CD14-positive monocyte (primary cell): ENCODE results near the gene NOP9. TPM values are rescaled to one million over a fixed set of nuclear protein-coding genes. Genes with fewer than 3 reads are reported as not detected.

ENCODE experiments used
- DNase-seq, 3 donors: peaks; one replicate each; pipeline ENCODE4 v3.0.0-alpha.2; 2011 to 2022
- H2AFZ ChIP-seq: 2 replicates; pipeline ENCODE4 v1.6.0; 2012; ENCODE audit warnings: mild to moderate bottlenecking, low read depth, low read length, inconsistent platforms; ENCODE audit not compliant: insufficient read depth, poor library complexity, severe bottlenecking
- H3K27ac ChIP-seq, 2 donors: 1 replicate in 1 of 2; 2 replicates in 1 of 2; pipeline ENCODE4 v1.5.1; 2012 to 2013; ENCODE audit warnings: low read length in 2 of 2, control low read depth in 1 of 2, inconsistent platforms in 1 of 2, low read depth in 1 of 2, mild to moderate bottlenecking in 1 of 2
- H3K27me3 ChIP-seq, 2 donors: one replicate each; pipeline versions ENCODE4 v1.6.0 to v1.6.1; 2011 to 2013; ENCODE audit warnings: low read length in 2 of 2; ENCODE audit not compliant: control insufficient read depth in 2 of 2, insufficient read depth in 2 of 2
- H3K36me3 ChIP-seq, 2 donors: replicated peaks in 1 of 2; 1 replicate in 1 of 2; 2 replicates in 1 of 2; pipeline versions ENCODE4 v1.5.1 to v1.6.1; 2012 to 2013; ENCODE audit warnings: low read length in 2 of 2, control low read depth in 1 of 2, inconsistent platforms in 1 of 2, mild to moderate bottlenecking in 1 of 2; ENCODE audit not compliant: insufficient read depth in 2 of 2, control insufficient read depth in 1 of 2
- H3K4me1 ChIP-seq, 2 donors: 1 replicate in 1 of 2; 2 replicates in 1 of 2; pipeline versions ENCODE4 v1.5.1 to v1.6.1; 2012 to 2013; ENCODE audit warnings: low read length in 2 of 2, control low read depth in 1 of 2, inconsistent platforms in 1 of 2, mild to moderate bottlenecking in 1 of 2, moderate library complexity in 1 of 2; ENCODE audit not compliant: insufficient read depth in 2 of 2, control insufficient read depth in 1 of 2
- H3K4me2 ChIP-seq: replicated peaks from 2 replicates; pipeline ENCODE3; 2012; ENCODE audit warnings: low read length, moderate library complexity, mild to moderate bottlenecking; ENCODE audit not compliant: poor library complexity, severe bottlenecking; ENCODE audit errors: extremely low read depth
- H3K4me3 ChIP-seq, 3 experiments: fragments of 200-600 bp in 1 of 3; sonication (generic) in 1 of 3; replicated peaks in 1 of 3; 1 replicate in 2 of 3; 2 replicates in 1 of 3; pipeline ENCODE4 v1.5.1; 2011 to 2013; ENCODE audit warnings: low read length in 3 of 3, mild to moderate bottlenecking in 3 of 3, control low read depth in 2 of 3, low read depth in 2 of 3, inconsistent platforms in 1 of 3, moderate library complexity in 1 of 3
- H3K79me2 ChIP-seq: 2 replicates; pipeline ENCODE4 v1.6.0; 2012; ENCODE audit warnings: mild to moderate bottlenecking, control low read depth, inconsistent platforms, low read length, moderate library complexity; ENCODE audit not compliant: insufficient read depth
- H3K9ac ChIP-seq: 2 replicates; pipeline ENCODE4 v1.6.0; 2017; ENCODE audit warnings: low read length, mild to moderate bottlenecking; ENCODE audit not compliant: insufficient read depth, poor library complexity, severe bottlenecking
- H3K9me3 ChIP-seq, 2 donors: replicated peaks in 1 of 2; 1 replicate in 1 of 2; 2 replicates in 1 of 2; pipeline versions ENCODE4 v1.5.1 to v1.6.1; 2012 to 2013; ENCODE audit warnings: low read length in 2 of 2, control low read depth in 1 of 2; ENCODE audit not compliant: control insufficient read depth in 1 of 2, insufficient read depth in 1 of 2
- H4K20me1 ChIP-seq: 2 replicates; pipeline ENCODE4 v1.6.0; 2012; ENCODE audit warnings: mild to moderate bottlenecking, low read length, control low read depth, moderate library complexity; ENCODE audit not compliant: insufficient read depth
- H3K27ac Mint-ChIP-seq, 7 donors: one replicate each; pipeline ENCODE4 v1.8.0; 2020; ENCODE audit warnings: mild to moderate bottlenecking in 7 of 7, mixed read lengths in 7 of 7, moderate library complexity in 6 of 7, inconsistent platforms in 2 of 7
- H3K27me3 Mint-ChIP-seq, 3 donors: one replicate each; pipeline ENCODE4 v1.8.0; 2021 to 2022; ENCODE audit warnings: low read depth in 3 of 3, mild to moderate bottlenecking in 3 of 3, mixed read lengths in 3 of 3, moderate library complexity in 3 of 3, inconsistent platforms in 1 of 3
- H3K36me3 Mint-ChIP-seq, 2 donors: one replicate each; pipeline ENCODE4 v1.8.0; 2020; ENCODE audit warnings: mixed read lengths in 2 of 2, inconsistent platforms in 1 of 2, mild to moderate bottlenecking in 1 of 2
- H3K4me1 Mint-ChIP-seq: one replicate; pipeline ENCODE4 v1.8.0; 2020; ENCODE audit warnings: mild to moderate bottlenecking, mixed read lengths
- H3K4me3 Mint-ChIP-seq, 2 donors: one replicate each; pipeline ENCODE4 v1.8.0; 2020; ENCODE audit warnings: mild to moderate bottlenecking in 2 of 2, mixed read lengths in 2 of 2, moderate library complexity in 1 of 2
- H3K9me3 Mint-ChIP-seq, 7 donors: one replicate each; pipeline ENCODE4 v1.8.0; 2020 to 2022; ENCODE audit warnings: mixed read lengths in 7 of 7, mild to moderate bottlenecking in 6 of 7, moderate library complexity in 6 of 7, inconsistent platforms in 2 of 7
- CTCF ChIP-seq: fragments of 200-600 bp; IDR thresholded peaks from one replicate; pipeline ENCODE4 v1.8.0; 2022; ENCODE audit warnings: antibody characterized with exemption, mild to moderate bottlenecking
- WGBS: methylation state at CpG from one replicate; pipeline ENCODE4 v1.1.5; 2013; ENCODE audit warnings: missing lambda C conversion rate; ENCODE audit not compliant: insufficient coverage; 5-methylcytosine and 5-hydroxymethylcytosine counted together
- intact Hi-C, 2 donors: fragments of 100-400 bp; cut with micrococcal nuclease; formaldehyde crosslinking; loops; one replicate each; pipeline versions ENCODE4 v1.15.0 to v1.15.1; 2023
- polyA plus RNA-seq, 3 donors: library from polyadenylated mRNA; depleted of rRNA in 1 of 3; unstranded in 2 of 3; stranded (reverse) in 1 of 3; fragments of 300-500 nt in 2 of 3; fragments of >200 nt in 1 of 3; fragmentation: Illumina TruSeq in 2 of 3; gene quantifications; 1 replicate in 2 of 3; 2 replicates in 1 of 3; pipeline ENCODE4 v1.2.3, GENCODE V29; 2012 to 2021

Gene NOP9
- polyA plus RNA-seq, 3 donors = 1.2 to 16.6 (median 1.3) TPM

DNA sequence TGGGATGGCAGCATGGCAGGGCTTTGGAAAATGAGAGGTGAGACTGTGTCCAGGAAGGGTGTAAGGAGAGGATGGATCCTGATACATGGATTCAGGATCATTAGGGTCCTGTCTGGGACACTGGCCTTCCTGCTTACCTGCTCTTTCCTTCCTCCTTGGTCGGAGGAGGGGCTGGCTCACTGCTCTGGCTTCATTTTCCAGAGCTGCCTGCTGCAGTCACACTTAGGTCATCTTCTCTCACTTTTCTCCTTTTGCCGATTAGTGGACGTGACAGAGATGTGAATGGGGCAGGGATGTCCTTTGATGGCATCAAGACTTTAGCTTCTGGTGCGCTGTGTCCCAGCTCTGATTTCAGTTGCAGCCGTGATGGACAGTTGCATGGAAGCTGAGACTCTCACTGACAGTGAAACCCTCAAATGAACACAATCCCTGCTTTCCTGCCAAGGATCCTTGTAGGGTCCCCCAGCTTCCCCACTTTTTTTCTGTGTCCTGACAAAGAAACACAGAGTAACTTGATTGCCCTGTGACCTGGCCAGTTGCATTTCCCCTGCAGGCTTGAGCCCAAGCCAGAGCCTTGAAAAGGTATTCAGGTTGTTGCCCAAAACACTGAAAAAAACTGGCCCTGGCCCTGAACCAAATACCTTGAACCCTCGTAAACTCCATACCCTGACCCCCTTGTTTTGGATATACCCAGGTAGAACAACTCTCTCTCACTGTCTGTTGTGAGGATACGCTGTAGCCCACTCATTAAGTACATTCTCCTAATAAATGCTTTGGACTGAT is 8.9 kb downstream of the NOP9 start:
- intact Hi-C loops = loop anchor here in 1 of 2 donors (10.0 kb wide), 1 partner anchor 94 kb away; the partner anchor contains the start of genes CHMP4A and MDP1
- Mint-ChIP-seq H3K4me3 (peak overlapping the region; percentile 12 to 59), H3K4me1 (peaks cover 57% of the 10 kb centered on the region), H3K27ac (peak overlapping the region in 6 of 7 donors; percentile 32 to 86 (median 68)), H3K36me3 (peaks cover 57 to 68% of the 10 kb centered on the region in 2 donors), H3K9me3 (peaks cover 0 to 2% (median 0%) of the 10 kb centered on the region in 7 donors), H3K27me3 (no peaks in the 10 kb centered on the region)
- peaks cover 54 to 61% of the 10 kb centered on the region in 2 donors for H3K4me1 ChIP-seq
- peak overlapping the region in 1 of 3 experiments; percentile 84 for H3K4me3 ChIP-seq
- no peak for DNase-seq
- H3K27me3 ChIP-seq = no peaks in the 10 kb centered on the region
- no peak overlapping the region for H2AFZ ChIP-seq
- H3K9me3 ChIP-seq = no peaks in the 10 kb centered on the region
- 87% methylated on average over 3 of the region's 7 CpGs for WGBS
- H4K20me1 ChIP-seq = peaks cover 62% of the 10 kb centered on the region
- peak; percentile 32 for TF ChIP-seq CTCF
- H3K4me2 ChIP-seq = peak overlapping the region; percentile 93
- H3K9ac ChIP-seq = no peak overlapping the region
- peaks cover 47 to 57% of the 10 kb centered on the region in 2 donors for H3K36me3 ChIP-seq
- peak overlapping the region; percentile 9 to 45 for H3K27ac ChIP-seq
- peaks cover 77% of the 10 kb centered on the region for H3K79me2 ChIP-seq

DNA sequence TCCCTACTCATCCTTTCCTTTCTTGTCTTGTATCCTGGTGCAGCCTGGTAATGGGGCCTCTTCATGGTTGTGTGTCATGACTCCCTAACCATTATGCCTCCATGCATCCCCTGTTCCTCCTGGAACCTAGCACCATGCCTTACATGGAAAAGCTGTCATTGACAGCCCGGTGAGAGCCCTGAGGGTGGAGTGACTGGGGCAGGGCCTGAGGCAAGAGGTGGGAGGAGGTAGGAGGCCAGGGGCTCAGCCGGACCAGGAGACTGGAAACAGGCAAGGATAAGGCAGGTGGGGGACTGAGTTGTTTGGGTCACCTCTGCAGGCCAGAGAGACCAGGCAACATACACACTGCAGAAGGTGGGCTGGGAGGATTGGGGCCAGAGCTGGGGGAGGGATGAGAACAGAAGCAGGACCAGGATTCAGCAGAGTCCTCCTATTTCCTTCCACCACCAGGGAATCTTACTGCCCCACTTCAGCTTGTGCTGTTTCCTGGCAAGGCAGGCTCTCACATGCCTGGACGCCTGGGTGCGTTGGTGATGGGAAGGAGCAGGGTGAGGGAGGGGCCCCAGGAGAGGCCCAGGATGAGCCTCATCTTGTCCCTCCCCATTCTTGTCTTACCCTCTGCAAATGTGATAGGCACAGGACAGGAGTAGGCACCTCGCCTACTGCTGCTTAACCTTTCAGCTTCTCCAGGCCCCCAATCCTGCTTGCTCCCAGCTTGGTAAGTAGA is 10.1 kb downstream of the NOP9 start, which contains the start of gene LTB4R2:
LTB4R2 (plus strand) TSS at position 603 of the 727 bp plus-strand sequence. CDS start 525 bp downstream, outside the sequence.
- Mint-ChIP-seq H3K4me1 (peaks cover 68% of the 10 kb centered on the region), H3K4me3 (peak within 1 kb of the TSS; percentile 81 to 95), H3K27me3 (no peaks in the 10 kb centered on the region), H3K36me3 (peaks cover 50 to 56% of the 10 kb centered on the region in 2 donors), H3K9me3 (peaks cover 0 to 2% (median 0%) of the 10 kb centered on the region in 7 donors), H3K27ac (peak within 1 kb of the TSS; percentile 80 to 98 (median 89))
- Histone ChIP-seq H3K9me3 (no peaks in the 10 kb centered on the region), H2AFZ (peak within 1 kb of the TSS; percentile 80), H3K27me3 (no peaks in the 10 kb centered on the region), H3K79me2 (peaks cover 83% of the 10 kb centered on the region), H3K4me1 (peaks cover 65 to 73% of the 10 kb centered on the region in 2 donors), H3K27ac (peak within 1 kb of the TSS; percentile 85 to 89), H3K4me3 (peak within 1 kb of the TSS; percentile 51 to 84 (median 57)), H3K9ac (peak within 1 kb of the TSS; percentile 67), H4K20me1 (peaks cover 57% of the 10 kb centered on the region), H3K4me2 (peak within 1 kb of the TSS; percentile 93), H3K36me3 (peaks cover 36 to 45% of the 10 kb centered on the region in 2 donors)
- no peak for TF ChIP-seq CTCF
- no peak for DNase-seq
- WGBS = no CpG with 5 or more reads among the region's 5 CpGs
- intact Hi-C loops = loop anchor here in 1 of 2 donors (5.0 to 10.0 kb wide), 3 partner anchors 32 to 95 kb away; partner anchors contain the start of genes CHMP4A, GMPR2, MDP1 and NEDD8
